Stimulated activated CD8-positive, alpha-beta memory T cell treated with anti-CD3 and anti-CD28 coated beads, Interleukin-15, amount 100 ng/mL, for 4 hours (primary cell): ENCODE results near the gene ARPC3.
"Not testable (repeated sequence)": the region's sequence is repeated elsewhere in the genome, so short reads cannot be mapped to it uniquely, and the experiment has no call there.

Source experiments
- DNase-seq, 2 donors: peaks; one replicate each; pipeline ENCODE4 v3.0.0-alpha.2; 2020; ENCODE audit warnings: low read depth in 2 of 2

Gene ARPC3

GRCh38 chr12:110449799-110450497, at the start of gene ARPC3:
ARPC3 (minus strand) TSS chr12:110450337; CDS start chr12:110450260, 77 bp downstream.
- peak; percentile 88 to 90 for DNase-seq

- no peak for DNase-seq
Observed at GRCh38 chr12:110498984-110499706, 49.0 kb upstream of the ARPC3 start.

- DNase-seq: no peak
Observed at GRCh38 chr12:110475426-110475825, 25.3 kb upstream of the ARPC3 start.

- DNase-seq: peak; percentile 85 to 92
Observed at GRCh38 chr12:110468214-110469048, 18.3 kb upstream of the ARPC3 start, which contains the start of the genes FAM216A and GPN3. FAM216A (plus strand) TSS chr12:110468845; CDS start chr12:110468876, 31 bp downstream. GPN3 (minus strand) TSS chr12:110468257; CDS start chr12:110468203, 54 bp downstream.

- DNase-seq: no peak
Observed at GRCh38 chr12:110467847-110468213, 17.7 kb upstream of the ARPC3 start.

- no peak for DNase-seq
Observed at GRCh38 chr12:110466791-110467190, 16.7 kb upstream of the ARPC3 start.

- DNase-seq: not testable (repeated sequence)
Observed at GRCh38 chr12:110465765-110466164, 15.6 kb upstream of the ARPC3 start.

GRCh38 chr12:110465024-110465423, 14.9 kb upstream of the ARPC3 start:
- DNase-seq: no peak

- not testable (repeated sequence) for DNase-seq
Observed at GRCh38 chr12:110461189-110461588, 11.1 kb upstream of the ARPC3 start.

GRCh38 chr12:110458756-110459155, 8.6 kb upstream of the ARPC3 start:
- DNase-seq: no peak

- DNase-seq: no peak
Observed at GRCh38 chr12:110453569-110454296, 3.6 kb upstream of the ARPC3 start.

GRCh38 chr12:110451263-110451662, 1.1 kb upstream of the ARPC3 start:
- DNase-seq: no peak

GRCh38 chr12:110444455-110444854, 5.7 kb downstream of the ARPC3 start:
- no peak for DNase-seq

GRCh38 chr12:110436231-110436630, 13.9 kb downstream of the ARPC3 start:
- DNase-seq: no peak

- no peak for DNase-seq
Observed at GRCh38 chr12:110431957-110432587, 18.1 kb downstream of the ARPC3 start.

GRCh38 chr12:110429676-110430075, 20.5 kb downstream of the ARPC3 start:
- not testable (repeated sequence) for DNase-seq

GRCh38 chr12:110426406-110426805, 23.7 kb downstream of the ARPC3 start:
- no peak for DNase-seq

GRCh38 chr12:110424237-110424636, 25.9 kb downstream of the ARPC3 start:
- no peak for DNase-seq

- no peak for DNase-seq
Observed at GRCh38 chr12:110421701-110422100, 28.4 kb downstream of the ARPC3 start.

- DNase-seq: no peak
Observed at GRCh38 chr12:110421159-110421661, 28.9 kb downstream of the ARPC3 start.

- DNase-seq: not testable (repeated sequence)
Observed at GRCh38 chr12:110420644-110421043, 29.5 kb downstream of the ARPC3 start.
